Measurements from ENCODE around the gene CGNL1. TPM values are rescaled to one million over a fixed set of nuclear protein-coding genes. Genes with fewer than 3 reads are reported as not detected.

Gene CGNL1
- total RNA-seq, 1 experiment from 2014 or later = 34.6 TPM

DNA sequence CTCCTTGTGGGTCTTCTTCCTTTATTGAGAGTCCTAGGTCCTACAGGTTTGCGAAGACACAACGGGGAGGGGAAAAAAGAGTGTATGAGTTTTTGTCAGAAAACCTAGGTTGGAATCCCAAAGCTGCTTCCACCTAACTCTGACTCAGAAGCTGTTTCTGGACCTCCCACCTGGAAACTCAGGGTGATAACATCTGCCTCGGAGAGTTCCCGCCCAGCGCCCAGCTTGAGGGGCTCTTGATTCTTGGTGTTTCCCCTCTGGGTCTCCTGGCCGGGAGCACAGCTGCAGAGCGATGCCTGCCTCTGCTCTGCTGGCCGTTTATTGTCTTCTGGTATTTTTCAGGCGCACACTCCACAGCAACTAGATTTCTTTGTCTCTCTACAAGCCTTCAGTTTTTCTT is 162.5 kb downstream of the CGNL1 start:
- no peak for DNase-seq
- H2BK5ac ChIP-seq (ENCODE audit: insufficient read length, low read length) = no peak overlapping the region
- H3K56ac ChIP-seq (ENCODE audit: insufficient read length, low read depth, low read length) = no peak overlapping the region
- no peaks in the 10 kb centered on the region for H3K23me2 ChIP-seq (ENCODE audit: insufficient read length, low read depth, low read length, poor library complexity, severe bottlenecking)
- peaks cover 22 to 28% of the 10 kb centered on the region in 2 experiments for H3K4me1 Mint-ChIP-seq
- H4K20me1 ChIP-seq (ENCODE audit: control insufficient read depth, insufficient read depth, insufficient read length) = no peaks in the 10 kb centered on the region
- H4K91ac ChIP-seq (ENCODE audit: insufficient read length, low read depth, low read length) = no peak overlapping the region
- no peak overlapping the region for H2BK20ac ChIP-seq (ENCODE audit: low read depth, low read length, poor library complexity, severe bottlenecking)
- H3K18ac ChIP-seq (ENCODE audit: insufficient read length, low read depth, low read length) = no peak overlapping the region
- no peaks in the 10 kb centered on the region for H3K9me3 Mint-ChIP-seq
- peaks cover 2% of the 10 kb centered on the region; the same call in 1 of the 2 replicates for H3K27me3 Mint-ChIP-seq (ENCODE audit: low read depth)
- no peak overlapping the region for H3T11ph ChIP-seq (ENCODE audit: low read length)
- no peaks in the 10 kb centered on the region for H3K79me1 ChIP-seq (ENCODE audit: insufficient read depth, low read depth, low read length, poor library complexity, severe bottlenecking)
- no peak overlapping the region for H2AK5ac ChIP-seq (ENCODE audit: insufficient read length, low read length)
- peak overlapping the region in 2 of 3 experiments; percentile 25 to 75; a peak in 3 of 7 replicates for H3K27ac Mint-ChIP-seq
- no CpG with 5 or more reads among the region's 9 CpGs for WGBS (ENCODE audit: extremely low coverage, insufficient read length, low lambda C conversion rate)
- no peak overlapping the region for H3K4ac ChIP-seq (ENCODE audit: low read depth, low read length)
- peaks cover 29 to 41% (median 37%) of the 10 kb centered on the region in 3 experiments for H3K36me3 Mint-ChIP-seq (ENCODE audit: insufficient read depth in 1 of 3, low read depth in 3 of 3)
- H3K27me3 ChIP-seq (ENCODE audit: insufficient read depth, low read length) = no peaks in the 10 kb centered on the region
- H3K4me3 Mint-ChIP-seq = no peak overlapping the region
- H2BK12ac ChIP-seq (ENCODE audit: insufficient read length, low read depth, low read length) = no peak overlapping the region
- H3K9me3 ChIP-seq (ENCODE audit: control insufficient read depth, low read depth, low read length) = no peaks in the 10 kb centered on the region
- H3K23ac ChIP-seq (ENCODE audit: insufficient read length, low read depth, low read length) = no peak overlapping the region
- no peak overlapping the region for H2BK120ac ChIP-seq (ENCODE audit: low read depth, low read length, poor library complexity, severe bottlenecking)
- TF ChIP-seq CTCF (conservative IDR thresholded peaks at IDR 0.05) = no peak
- H3K14ac ChIP-seq (ENCODE audit: insufficient read depth, low read length) = no peak overlapping the region
- H3K27ac ChIP-seq (ENCODE audit: insufficient read length, low read depth, low read length) = no peak overlapping the region
- no peak overlapping the region for H3K4me2 ChIP-seq (ENCODE audit: insufficient read depth, insufficient read length, low read length)
- no peak overlapping the region for H4K8ac ChIP-seq (replicated peaks; ENCODE audit: insufficient read length, low read depth, low read length)
- H3K4me1 ChIP-seq (ENCODE audit: insufficient read depth, low read length) = no peaks in the 10 kb centered on the region
- H3K79me2 ChIP-seq (ENCODE audit: insufficient read depth, low read length) = no peaks in the 10 kb centered on the region
- H2BK15ac ChIP-seq (ENCODE audit: low read depth, low read length) = no peak overlapping the region
- no peak overlapping the region for H3K9ac ChIP-seq (ENCODE audit: extremely low read depth, insufficient read length, low read length)
- H4K5ac ChIP-seq (ENCODE audit: insufficient read length, low read depth, low read length) = no peak overlapping the region
- no peak overlapping the region for H2AFZ ChIP-seq (ENCODE audit: low read length)
